GM19372 (cell line): Measurements from ENCODE around the gene SEC11C.

Experiments used
- ATAC-seq: cut with Tn5 transposase; IDR thresholded peaks from one replicate; pipeline ENCODE4 v1.9.1; 2021; ENCODE audit warnings: mild to moderate bottlenecking, low read depth, moderate library complexity; ENCODE audit not compliant: unreplicated experiment

SEC11C gene

DNA sequence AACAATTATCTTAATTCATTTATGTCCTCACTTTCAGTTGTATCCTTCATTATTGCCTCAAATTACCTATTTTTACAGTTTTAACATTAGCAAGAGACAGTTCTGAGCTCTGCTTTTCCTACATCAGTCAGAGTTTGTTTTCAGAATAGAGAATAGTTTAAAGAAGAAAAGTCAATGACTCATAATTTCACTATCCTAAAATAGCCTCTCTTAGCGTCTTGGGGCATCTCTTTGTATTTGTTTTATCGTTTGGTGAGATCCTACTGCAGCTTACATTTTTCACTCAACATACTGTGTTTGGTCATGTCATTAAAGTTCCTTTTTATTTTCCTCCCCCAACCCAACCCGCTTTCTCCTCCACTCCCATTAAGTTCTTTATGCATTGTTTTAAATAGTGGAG is 3.8 kb downstream of the SEC11C start:
- no peak for ATAC-seq

DNA sequence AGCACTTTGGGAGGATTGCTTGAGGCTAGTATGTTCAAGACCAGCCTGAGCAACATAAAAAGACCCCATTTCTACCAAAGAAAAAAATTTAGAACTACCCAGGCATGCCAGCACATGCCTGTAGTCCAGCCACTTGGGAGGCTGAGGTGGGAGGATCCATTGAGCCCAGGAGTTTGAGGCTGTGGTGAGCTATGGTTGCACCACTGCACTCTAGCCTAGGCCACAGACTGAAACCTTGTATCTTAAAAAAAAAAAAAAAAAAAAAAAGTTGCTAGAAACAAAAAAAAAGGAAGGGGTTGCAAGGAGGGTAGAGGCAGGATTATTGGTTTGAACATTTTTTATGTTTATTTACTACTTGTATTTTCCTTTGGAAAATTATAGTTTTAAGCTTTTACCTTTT is 4.8 kb downstream of the SEC11C start:
- no peak for ATAC-seq

DNA sequence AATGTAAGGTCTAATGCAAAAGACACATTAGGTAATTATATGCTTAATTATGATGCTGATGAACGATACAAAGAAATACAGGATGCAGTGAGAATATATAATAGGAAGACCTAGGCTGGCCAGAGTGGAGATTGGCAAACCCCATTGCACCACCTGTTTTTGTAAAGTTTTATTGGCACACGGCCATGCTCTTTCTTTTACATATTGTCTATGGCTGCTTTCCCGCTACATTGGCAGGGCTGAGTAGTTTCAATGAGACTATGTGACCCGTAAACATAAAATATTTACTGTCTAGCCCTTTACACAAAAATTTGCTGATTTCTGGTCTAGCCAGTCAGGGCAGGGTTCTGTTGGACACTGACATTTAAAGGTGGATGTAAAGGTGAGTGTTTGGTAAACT is 5.4 kb downstream of the SEC11C start:
- no peak for ATAC-seq

DNA sequence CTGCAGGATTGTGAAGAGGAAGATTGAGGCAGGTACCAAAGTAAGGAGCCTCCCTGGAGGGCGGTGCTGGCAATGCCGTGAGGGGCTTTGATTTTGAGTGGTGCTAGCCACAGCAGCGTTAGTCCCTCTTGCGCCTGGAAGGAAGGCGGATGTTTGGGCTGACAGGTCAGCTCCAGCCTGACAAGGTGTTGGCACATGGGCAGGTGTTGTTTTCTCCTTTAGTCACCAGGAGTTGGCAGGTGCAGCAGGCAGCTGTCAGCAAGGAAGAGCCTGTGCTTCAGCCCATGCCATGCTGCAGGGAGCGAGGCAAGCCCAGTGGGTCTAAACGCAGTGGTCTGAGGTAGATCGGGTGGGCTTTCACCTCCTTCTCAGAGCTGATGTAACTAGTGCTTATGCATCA is 8.5 kb downstream of the SEC11C start:
- ATAC-seq: no peak

DNA sequence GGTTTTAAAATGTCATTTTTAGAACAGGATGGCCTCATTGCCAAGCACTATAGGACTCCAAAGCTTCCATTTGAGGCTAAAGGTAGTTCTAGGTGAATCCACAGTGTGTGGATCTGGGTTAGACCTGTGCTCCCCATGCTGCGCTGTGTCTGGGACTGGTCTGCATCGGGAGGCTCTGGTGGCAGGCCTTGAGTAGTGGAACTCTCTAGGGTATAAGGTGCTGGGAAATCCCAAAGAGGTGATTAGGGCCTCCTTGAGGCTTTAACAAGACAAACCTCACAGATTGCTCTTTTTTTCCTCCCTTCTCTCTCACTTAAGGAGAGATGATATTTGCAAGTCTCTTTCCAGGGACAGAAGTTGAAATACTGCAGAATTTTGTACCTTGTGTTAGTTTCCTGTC is 9.3 kb downstream of the SEC11C start:
- no peak for ATAC-seq

DNA sequence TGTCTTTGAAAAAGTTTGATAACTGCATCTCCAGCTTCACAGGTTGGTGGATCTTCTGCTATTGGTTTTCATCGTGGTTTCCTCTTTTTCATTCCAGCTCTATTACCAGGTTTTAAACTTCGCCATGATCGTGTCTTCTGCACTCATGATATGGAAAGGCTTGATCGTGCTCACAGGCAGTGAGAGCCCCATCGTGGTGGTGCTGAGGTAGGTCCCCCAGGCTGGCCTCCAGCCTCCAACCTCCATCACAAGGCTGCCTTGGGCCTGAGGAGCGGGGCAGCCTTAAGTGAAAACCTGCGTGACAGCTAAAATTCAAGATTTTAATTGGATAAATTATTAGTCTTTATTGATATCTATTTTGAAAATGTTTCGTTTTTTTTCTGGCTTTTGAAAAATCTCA is 9.7 kb downstream of the SEC11C start:
- ATAC-seq: no peak

DNA sequence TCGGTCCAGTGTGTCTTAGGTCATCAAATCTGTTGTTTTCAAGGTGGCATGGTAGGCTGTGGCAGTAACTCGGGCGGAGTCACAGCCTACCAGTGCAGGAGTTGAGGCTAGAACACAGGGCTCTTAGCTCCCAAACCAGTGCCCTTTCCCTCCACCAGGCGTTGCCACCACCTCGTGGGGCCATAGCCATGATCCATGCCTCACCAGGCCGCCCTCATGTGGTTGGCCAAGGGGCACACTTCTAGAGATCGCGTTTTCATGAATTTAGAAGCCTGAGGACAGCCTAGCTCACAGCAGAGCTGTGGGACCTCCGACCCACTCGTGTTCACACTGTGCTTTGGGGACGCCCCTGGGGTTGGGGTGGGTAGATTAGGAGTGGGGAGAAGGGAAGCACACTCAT is 10.6 kb downstream of the SEC11C start:
- ATAC-seq: no peak

DNA sequence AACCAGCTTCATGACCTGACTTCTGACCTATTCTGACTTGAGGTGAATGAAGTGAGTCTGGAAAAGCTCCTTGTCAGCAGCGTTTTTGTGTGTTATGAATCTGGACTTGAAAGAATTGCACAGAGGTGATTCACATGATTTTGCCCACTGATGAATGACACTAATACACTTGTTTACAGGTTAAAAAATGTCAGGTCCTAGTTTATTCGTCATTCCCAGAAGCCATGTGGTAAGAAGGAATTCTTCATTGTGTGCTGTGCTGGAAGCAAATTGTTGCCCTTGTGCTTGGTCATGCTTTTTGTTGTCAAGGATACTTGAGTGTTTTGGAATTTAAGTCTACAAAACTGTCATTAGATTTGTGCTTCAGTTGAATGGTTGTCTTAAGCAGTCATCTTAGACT is 15.5 kb downstream of the SEC11C start:
- no peak for ATAC-seq

DNA sequence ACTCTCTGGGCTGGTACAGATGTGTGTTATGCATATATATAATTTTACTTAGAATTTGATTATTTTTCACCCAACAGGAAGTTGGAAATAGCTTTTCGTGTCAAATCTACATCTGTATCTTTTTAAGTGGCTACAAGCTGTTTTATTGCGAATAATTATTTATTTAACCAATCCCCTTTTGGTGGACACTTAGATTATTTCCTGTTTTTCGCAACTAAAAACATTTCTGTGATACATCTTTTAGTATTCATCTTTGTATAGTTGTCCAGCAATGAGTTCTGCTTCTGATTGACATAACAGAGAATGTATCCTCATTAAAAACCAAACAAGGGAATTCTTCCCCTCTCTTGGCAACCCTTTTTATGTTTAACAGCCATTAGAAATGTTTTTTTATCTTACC is 16.6 kb downstream of the SEC11C start:
- ATAC-seq: no peak

DNA sequence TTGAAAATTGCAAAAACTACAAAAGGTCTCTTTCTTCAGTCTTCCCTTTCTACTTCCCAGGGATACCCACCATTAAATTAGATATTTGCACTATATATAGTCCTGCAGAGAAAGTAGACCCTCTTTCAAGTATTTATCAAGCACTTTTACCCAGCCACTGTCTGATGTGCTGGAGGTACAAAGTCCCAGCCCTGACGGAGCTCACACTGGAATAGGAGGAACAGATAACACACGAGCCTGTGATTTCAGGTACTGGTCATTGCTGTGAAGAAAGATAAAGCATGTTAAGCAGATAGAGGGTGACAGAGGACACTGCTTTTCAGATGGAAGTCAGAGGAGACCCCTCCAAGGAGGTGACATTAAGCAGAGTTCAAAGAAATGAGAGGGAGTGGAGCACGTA is 19.6 kb downstream of the SEC11C start:
- no peak for ATAC-seq

DNA sequence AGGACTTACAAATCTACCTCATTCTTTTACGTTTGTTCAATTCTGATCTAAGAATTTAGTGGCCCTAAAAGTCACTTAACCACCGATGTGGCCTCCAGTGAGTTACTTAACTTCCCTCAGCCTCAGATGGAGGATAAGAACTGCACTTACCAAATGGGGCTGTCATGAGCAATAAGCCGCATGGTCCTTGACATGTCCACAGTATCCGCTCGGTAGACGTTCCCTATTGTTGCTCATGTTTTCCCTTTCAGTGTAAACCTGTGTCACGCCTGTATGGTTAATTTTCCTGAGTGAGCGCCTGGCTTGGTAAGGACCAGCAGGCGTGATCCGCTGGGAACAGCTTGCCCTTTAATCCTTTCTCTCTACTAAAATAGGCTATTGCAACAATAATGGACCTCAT is 20.3 kb downstream of the SEC11C start:
- no peak for ATAC-seq

DNA sequence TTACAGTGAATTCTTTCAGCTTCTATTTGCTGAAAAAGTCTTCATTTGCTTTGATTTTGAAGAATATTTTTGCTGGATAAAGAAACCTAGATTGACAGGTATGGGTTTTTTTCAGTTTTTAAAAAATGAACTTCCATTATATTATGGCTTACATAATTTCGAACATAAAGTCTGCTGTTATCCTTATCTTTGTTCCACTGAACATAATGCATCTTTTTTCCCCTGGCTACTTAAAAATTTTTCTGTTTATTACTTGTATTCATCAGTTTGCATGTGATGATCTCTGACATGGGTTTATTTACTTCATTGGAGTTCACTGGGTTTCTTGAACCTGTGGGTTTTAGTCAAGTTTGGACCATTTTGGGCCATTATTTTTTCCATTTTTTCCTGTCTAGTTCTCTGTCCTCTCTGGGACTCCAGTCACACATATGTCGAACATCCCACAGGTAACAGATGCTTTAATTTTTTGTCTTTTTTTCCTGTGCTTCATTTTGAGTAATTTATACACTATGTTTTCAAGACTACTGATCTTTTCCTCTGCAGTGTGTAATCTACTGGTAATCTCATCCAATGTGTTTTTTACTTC is 33.1 kb downstream of the SEC11C start:
- ATAC-seq: no peak

DNA sequence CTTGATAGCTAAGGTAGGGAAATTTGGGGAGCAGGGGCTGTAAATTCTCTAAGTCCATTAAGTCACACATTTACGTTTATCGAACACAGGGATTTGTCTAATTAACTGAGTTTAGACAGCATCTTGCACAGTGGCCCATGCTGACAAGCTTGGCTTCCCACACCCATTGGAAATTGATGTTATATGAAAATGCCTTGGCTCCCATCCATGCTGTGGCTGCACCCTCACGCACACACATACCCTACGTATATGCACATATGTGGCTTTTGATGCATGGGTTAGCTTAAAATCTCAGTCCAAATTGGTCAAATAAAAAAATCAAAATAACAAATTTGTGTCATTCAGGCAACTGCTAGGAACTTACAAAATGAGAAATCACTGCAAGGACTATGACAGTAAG is 37.8 kb downstream of the SEC11C start:
- no peak for ATAC-seq

DNA sequence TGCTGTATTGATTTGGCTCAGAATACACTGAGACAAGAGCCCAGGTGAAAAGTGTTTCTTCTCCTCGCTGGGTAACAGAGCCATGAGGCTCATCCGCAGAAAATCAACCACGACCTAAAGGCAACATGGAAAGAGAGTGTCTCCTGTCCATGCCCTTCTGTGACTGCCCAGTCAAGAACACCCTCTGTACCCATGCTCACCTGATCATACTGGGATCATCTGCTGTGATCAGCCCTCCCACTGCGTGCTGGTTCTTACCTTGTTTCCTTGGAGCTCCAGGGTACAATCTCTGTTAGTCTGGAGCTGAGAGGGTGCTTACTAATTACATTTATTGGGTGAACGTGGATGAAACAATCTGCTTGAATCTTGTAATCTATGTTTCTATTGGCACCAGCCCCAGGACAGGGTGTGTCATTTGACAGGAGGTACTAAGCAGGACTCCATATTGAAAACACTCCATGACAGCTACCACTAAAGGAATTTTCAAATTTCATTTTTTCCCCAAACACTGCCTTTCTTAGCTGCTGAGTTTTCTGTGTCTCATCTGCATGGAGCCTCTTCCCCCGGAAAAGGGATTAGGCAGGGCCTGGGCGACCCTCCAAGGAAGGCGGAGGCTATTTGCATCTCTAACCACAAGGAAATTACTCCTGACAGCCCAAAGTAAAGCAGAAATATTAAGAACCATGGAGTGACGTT is 40.6 kb downstream of the SEC11C start:
- ATAC-seq: no peak

DNA sequence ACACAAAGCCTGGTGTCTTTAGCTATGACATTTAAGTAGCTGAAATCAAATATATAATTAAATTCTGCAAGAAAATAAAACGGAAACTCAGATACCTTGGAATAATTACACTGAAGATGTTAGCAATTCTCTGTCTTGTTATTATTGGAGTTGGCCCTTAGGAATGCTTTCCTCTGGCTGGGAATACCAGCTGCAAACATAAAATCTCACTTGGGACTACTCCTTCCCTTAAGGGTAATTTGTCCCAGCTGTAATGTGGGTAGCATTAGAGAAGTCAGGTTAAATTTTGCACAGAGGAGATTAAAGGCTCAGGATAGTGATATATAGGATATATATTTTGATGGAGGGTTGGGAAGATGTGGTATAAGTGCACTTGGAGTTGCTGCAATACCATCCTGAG is 43.0 kb downstream of the SEC11C start:
- ATAC-seq: no peak

DNA sequence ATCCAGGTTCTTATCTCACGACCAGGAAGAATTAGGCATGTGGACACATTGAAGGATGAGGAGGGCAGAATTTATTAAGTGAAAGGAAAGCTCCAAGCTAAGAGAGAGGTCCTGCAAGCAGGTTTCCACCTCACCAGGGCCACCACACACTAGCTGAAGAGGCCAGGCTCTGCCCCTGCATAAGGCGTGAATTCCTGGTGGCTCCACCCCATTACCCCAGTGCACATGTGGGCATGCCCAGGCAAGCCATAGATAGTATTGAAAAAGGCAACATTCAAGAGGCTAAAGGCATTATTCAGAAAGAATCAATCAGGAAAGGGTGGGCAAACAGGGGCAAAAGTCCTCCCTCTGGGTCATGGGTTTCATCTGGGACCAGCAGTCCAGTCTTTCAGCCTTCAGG is 49.3 kb downstream of the SEC11C start:
- no peak for ATAC-seq

DNA sequence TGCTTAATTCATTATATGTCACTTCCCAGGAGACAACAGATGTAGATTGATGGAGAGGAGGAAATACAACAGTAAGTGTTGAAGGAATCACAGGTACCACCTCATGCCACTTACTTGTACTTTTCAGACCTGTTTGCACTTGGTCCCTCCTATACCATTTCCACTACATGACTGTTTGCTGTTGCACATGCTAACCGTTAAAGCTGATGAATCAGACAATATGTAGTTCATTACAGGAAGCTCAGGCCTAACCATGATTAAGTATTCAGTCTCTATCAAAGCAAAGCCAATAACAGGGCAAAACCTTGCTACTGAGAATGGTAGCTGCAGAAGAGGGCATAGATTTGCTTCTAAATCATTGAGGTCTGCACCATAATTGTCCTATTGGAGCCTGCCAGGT is 50.1 kb downstream of the SEC11C start:
- no peak for ATAC-seq

DNA sequence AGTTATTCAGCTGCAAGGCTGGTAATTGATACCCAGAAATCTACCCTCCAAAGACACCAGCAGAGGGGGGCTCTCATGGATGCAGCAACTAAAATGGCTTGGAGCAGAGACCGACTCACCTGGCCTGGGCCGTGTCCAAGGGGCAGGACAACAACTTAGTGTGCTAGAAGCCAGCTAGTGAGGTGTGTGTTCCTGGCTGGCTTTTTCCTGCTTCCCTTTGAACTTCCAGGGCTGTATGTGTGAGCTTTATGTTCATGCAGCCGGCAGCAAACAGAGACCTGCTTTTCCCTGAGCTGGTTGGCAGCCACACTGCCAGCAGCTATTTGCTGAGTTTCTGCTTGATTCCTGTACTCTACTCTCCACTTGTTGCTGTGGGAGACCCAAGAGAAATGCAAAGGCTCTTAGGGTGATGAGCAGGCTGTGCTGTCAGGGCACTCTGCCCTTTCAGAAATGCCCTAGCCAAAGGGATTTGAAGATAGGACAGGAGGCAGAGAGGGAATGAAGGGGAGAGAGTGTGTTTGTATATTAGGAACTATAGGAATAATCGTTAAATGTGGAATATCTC is 56.6 kb downstream of the SEC11C start:
- ATAC-seq: no peak

DNA sequence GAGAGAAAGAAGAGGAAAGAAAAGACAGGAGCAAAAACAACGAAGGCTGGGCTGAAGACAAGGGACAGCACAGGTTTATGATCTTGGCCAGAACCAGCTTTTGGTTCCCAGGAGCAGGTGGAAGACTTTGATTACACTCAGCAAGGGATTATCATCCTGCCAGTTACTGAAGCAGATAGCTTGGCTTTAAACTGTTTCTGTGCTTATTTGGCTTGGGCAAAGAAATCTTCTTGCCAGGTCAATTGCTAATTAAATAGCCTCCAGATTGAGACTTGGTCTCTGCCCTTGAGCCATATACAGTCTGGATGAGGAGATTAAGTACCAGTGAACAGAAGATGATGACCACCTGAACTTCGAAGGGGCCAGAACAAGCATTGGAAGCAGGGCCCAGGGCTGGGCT is 58.0 kb downstream of the SEC11C start:
- ATAC-seq: no peak

DNA sequence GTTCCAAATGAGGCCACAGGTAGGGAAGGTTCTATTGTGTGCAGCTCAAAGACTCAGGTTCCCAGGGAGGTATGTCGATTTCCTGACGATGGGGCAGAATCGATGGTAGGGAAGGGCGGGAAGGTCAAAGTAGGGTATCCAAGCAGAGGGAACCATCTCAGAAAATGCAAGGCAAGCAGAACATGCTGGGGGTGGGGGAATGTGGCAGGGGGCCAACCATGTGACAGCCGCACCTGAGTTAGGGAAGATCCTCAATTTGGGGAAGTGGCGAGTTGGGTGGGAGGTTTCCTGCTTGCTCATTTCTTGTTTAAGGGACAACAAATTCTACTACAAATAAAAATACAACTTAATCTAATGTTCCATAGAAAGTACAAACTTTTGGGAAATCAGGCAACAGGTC is 58.5 kb downstream of the SEC11C start:
- ATAC-seq: no peak

DNA sequence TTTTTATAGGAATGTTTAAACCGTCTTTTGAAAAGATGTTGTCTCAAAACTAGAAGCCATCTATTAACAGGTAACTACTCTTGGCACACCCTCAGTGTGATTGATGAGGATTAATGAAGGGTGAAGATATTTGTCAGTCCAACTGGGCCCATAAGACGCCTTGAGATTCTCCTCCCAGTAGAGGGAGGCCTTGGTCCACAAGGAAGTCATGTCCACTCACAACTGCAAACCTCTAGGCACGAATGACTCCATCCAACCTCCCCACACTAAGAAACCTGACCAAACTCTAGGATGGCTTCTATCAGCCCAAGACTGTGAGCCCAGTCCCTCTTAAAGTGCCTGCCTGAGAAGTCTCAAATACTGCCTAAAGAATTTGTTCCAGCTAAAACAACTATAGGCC is 61.1 kb downstream of the SEC11C start:
- ATAC-seq: no peak

DNA sequence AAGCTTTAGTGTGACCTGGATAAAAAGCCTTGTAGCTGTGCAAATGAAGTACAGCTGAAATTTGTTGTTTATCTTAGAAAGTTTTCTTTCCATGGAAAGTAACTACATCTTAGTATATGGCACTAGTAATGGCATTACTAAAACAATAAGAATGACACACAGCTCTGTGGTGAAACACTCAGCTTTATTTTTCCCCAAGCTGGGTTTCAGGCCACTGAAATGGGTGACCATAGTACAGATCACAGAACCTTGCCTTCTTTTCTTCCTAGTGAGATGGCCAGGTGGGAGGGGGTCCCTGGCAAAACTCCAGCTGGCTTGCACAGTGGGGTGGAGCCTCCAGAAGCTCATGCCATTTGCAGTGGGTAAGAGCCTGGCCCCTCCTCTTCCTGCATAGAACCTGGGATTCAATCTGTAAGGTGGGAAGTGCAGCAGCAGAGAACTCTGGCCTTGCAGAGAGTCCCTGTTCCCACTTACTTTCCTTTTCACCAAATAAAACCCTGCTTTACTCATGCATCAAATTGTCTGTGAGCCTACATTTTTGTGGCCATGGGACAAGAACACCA is 62.7 kb downstream of the SEC11C start:
- ATAC-seq: no peak
